Measurements from ENCODE around the gene C4A.
"Not testable (repeated sequence)": the region's sequence is repeated elsewhere in the genome, so short reads cannot be mapped to it uniquely, and the experiment has no call there.

Gene C4A

GRCh38 chr6:31958741-31959739 is 22.8 kb upstream of the C4A start, which contains the start of the genes NELFE and SKIC2:
Gene NELFE (minus strand): TSS chr6:31958971. CDS start chr6:31958446, 525 bp downstream.
Gene SKIC2 (plus strand): TSS chr6:31959175. CDS start chr6:31959193, 18 bp downstream.
- in situ Hi-C loops (cut with MboI; ENCODE audit: low sequenced_read_pairs): loop anchor here (25.0 kb wide), 1 partner anchor 297 kb away; the partner anchor contains the start of genes APOM, BAG6, C6orf47 and CSNK2B

GRCh38 chr6:31961616-31962015 is 20.2 kb upstream of the C4A start:
- in situ Hi-C loops (cut with MboI; ENCODE audit: low sequenced_read_pairs): loop anchor here (25.0 kb wide), 1 partner anchor 299 kb away; the partner anchor contains the start of genes APOM, BAG6, C6orf47 and CSNK2B

GRCh38 chr6:31963921-31964320 is 17.9 kb upstream of the C4A start:
- in situ Hi-C loops (cut with MboI; ENCODE audit: low sequenced_read_pairs): loop anchor here (25.0 kb wide), 1 partner anchor 302 kb away; the partner anchor contains the start of genes APOM, BAG6, C6orf47 and CSNK2B

- in situ Hi-C loops (cut with MboI; ENCODE audit: low sequenced_read_pairs): loop anchor here (25.0 kb wide), 1 partner anchor 303 kb away; the partner anchor contains the start of genes APOM, BAG6, C6orf47 and CSNK2B
These were observed 16.2 kb upstream of the C4A start for GRCh38 chr6:31965700-31966099.

GRCh38 chr6:31966506-31966905 is 15.4 kb upstream of the C4A start:
- in situ Hi-C loops (cut with MboI; ENCODE audit: low sequenced_read_pairs): loop anchor here (25.0 kb wide), 1 partner anchor 304 kb away; the partner anchor contains the start of genes APOM, BAG6, C6orf47 and CSNK2B

- in situ Hi-C loops (cut with MboI; ENCODE audit: low sequenced_read_pairs): loop anchor here (25.0 kb wide), 1 partner anchor 305 kb away; the partner anchor contains the start of genes APOM, BAG6, C6orf47 and CSNK2B
These were observed 14.6 kb upstream of the C4A start for GRCh38 chr6:31966997-31967925.

- in situ Hi-C loops (cut with MboI; ENCODE audit: low sequenced_read_pairs): loop anchor here (25.0 kb wide), 1 partner anchor 306 kb away; the partner anchor contains the start of genes APOM, BAG6, C6orf47 and CSNK2B
These were observed 13.9 kb upstream of the C4A start for GRCh38 chr6:31967926-31968320.

GRCh38 chr6:31968326-31968725 is 13.5 kb upstream of the C4A start:
- in situ Hi-C loops (cut with MboI; ENCODE audit: low sequenced_read_pairs): loop anchor here (25.0 kb wide), 1 partner anchor 306 kb away; the partner anchor contains the start of genes APOM, BAG6, C6orf47 and CSNK2B

- in situ Hi-C loops (cut with MboI; ENCODE audit: low sequenced_read_pairs): loop anchor here (25.0 kb wide), 1 partner anchor 307 kb away; the partner anchor contains the start of genes APOM, BAG6, C6orf47 and CSNK2B
These were observed 12.8 kb upstream of the C4A start for GRCh38 chr6:31968791-31969711.

- in situ Hi-C loops (cut with MboI; ENCODE audit: low sequenced_read_pairs): loop anchor here (25.0 kb wide), 1 partner anchor 308 kb away; the partner anchor contains the start of genes APOM, BAG6, C6orf47 and CSNK2B
These were observed 11.9 kb upstream of the C4A start for GRCh38 chr6:31969712-31970603.

GRCh38 chr6:31970604-31971271 is 11.1 kb upstream of the C4A start:
- in situ Hi-C loops (cut with MboI; ENCODE audit: low sequenced_read_pairs): loop anchor here (25.0 kb wide), 1 partner anchor 308 kb away; the partner anchor contains the start of genes APOM, BAG6, C6orf47 and CSNK2B

GRCh38 chr6:31971279-31971992 is 10.4 kb upstream of the C4A start:
- in situ Hi-C loops (cut with MboI; ENCODE audit: low sequenced_read_pairs): loop anchor here (25.0 kb wide), 1 partner anchor 309 kb away; the partner anchor contains the start of genes APOM, BAG6, C6orf47 and CSNK2B

- in situ Hi-C loops (cut with MboI; ENCODE audit: low sequenced_read_pairs): loop anchor here (25.0 kb wide), 1 partner anchor 310 kb away; the partner anchor contains the start of genes APOM, BAG6, C6orf47 and CSNK2B
These were observed 9.7 kb upstream of the C4A start, which contains the start of gene DXO for GRCh38 chr6:31971993-31972708. Gene DXO (minus strand): TSS chr6:31972138. CDS start chr6:31971675, 463 bp downstream.

- in situ Hi-C loops (cut with MboI; ENCODE audit: low sequenced_read_pairs): loop anchor here (25.0 kb wide), 1 partner anchor 311 kb away; the partner anchor contains the start of genes APOM, BAG6, C6orf47 and CSNK2B
These were observed 9.0 kb upstream of the C4A start for GRCh38 chr6:31972709-31973350.

GRCh38 chr6:31976065-31976464 is 5.8 kb upstream of the C4A start:
- in situ Hi-C loops (cut with MboI; ENCODE audit: low sequenced_read_pairs): not testable (repeated sequence)

Data from HL-60/S4 treated with phorbol 12-myristate 13-acetate at 8.2 ng/mL for 4 days and 3 days (cell line).